ENCODE measurements around the gene KIF26A. TPM values are rescaled to one million over a fixed set of nuclear protein-coding genes. Genes with fewer than 3 reads are reported as not detected.

Gene KIF26A
- total and polyA plus RNA-seq, 2 donors from 2014 or later, result 2.3 to 12.3 TPM

DNA sequence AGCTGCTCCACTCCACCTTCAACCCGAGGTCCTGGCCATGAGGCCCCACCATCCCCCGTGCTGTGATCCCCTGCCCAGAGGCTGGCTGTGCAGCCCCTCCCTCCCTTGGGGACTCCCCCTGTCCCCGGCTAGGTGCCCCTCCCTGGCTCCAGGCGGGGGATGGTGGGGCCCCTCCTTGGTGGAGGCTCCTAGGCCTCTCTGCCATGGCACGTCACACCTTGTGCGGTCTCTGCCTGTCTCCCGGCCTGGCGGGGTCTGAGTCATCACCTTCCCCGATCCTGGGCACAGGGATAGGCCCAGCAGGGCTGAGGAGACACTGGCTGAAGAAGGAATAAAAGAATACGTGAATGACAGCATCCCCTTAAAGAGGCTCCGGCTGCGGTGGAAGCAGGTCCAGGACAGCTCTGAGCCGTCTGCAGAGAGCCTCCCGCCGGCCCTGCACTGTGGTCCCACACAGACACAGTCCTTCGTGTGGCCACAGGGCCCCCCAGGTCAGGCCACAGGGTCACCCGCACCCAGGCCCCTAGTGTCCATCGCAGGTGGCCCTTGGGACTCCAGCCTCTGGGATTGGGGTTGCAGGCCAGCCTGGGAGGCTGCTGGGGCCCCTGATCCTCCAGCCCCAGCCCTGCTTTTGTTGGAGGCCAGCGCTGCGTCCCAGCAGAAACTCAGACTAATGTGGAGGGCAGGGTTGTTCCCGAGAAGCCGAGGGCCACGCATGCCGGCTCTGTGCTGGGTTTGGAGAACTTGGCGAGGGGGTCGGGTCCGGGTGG is 43.6 kb downstream of the KIF26A start:
- Histone ChIP-seq H3K36me3 (ENCODE audit: control insufficient read depth in 2 of 3, insufficient read depth in 3 of 3, low read length in 3 of 3) (no peaks in the 10 kb centered on the region), H3K27ac (ENCODE audit: low read depth in 2 of 2, low read length in 2 of 2) (no peak overlapping the region), H3K9me3 (ENCODE audit: control insufficient read depth in 2 of 3, insufficient read depth in 1 of 3, low read length in 3 of 3) (no peaks in the 10 kb centered on the region), H3K4me3 (ENCODE audit: low read length in 3 of 3) (no peak overlapping the region), H3K9ac (ENCODE audit: low read length in 3 of 3) (no peak overlapping the region), H3K27me3 (ENCODE audit: control insufficient read depth, insufficient read depth, low read length) (no peaks in the 10 kb centered on the region), H3K4me1 (ENCODE audit: control insufficient read depth in 2 of 3, insufficient read depth in 2 of 3, low read depth in 1 of 3, low read length in 3 of 3) (peaks cover 0 to 4% (median 0%) of the 10 kb centered on the region in 3 donors)
- TF ChIP-seq, protein P1, sequence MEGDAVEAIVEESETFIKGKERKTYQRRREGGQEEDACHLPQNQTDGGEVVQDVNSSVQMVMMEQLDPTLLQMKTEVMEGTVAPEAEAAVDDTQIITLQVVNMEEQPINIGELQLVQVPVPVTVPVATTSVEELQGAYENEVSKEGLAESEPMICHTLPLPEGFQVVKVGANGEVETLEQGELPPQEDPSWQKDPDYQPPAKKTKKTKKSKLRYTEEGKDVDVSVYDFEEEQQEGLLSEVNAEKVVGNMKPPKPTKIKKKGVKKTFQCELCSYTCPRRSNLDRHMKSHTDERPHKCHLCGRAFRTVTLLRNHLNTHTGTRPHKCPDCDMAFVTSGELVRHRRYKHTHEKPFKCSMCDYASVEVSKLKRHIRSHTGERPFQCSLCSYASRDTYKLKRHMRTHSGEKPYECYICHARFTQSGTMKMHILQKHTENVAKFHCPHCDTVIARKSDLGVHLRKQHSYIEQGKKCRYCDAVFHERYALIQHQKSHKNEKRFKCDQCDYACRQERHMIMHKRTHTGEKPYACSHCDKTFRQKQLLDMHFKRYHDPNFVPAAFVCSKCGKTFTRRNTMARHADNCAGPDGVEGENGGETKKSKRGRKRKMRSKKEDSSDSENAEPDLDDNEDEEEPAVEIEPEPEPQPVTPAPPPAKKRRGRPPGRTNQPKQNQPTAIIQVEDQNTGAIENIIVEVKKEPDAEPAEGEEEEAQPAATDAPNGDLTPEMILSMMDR (IDR thresholded peaks at IDR 0.05; ENCODE audit: borderline replicate concordance, extremely low read depth, insufficient read depth), result no peak
- intact Hi-C loops (cut with DNase I), result no loop called here
- FAIRE-seq (no peak), DNase-seq (no peak)

DNA sequence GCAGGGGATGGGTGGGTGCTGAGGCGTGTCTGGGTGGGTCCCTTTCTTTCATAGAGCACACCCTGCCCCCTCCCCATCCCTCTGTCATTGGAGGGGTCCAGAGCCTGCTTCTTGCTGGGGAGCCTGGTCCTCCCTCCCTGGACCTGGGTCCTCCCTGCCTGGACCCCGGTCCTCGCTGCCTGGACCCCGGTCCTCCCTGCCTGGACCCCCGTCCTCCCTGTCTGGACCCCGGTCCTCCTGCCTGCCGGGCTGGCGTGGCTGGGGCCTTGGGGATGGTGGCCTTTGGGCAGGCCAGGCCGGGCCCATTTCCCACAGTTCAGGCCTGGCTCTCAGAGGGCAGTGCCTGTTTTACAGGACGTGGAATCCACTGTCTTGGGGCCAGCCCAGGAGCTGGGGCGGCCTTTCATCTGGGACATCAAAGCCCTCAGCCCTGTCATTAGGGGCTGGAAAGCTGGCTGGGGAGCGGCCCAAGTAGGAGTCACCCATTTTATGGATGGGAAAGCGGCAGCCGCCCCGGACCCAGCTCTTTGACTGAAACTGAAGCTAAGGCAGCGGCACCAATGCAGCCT is 44.6 kb downstream of the KIF26A start:
- no peak for FAIRE-seq
- Histone ChIP-seq H3K4me1 (ENCODE audit: control insufficient read depth in 2 of 3, insufficient read depth in 2 of 3, low read depth in 1 of 3, low read length in 3 of 3) (peaks cover 0 to 4% (median 0%) of the 10 kb centered on the region in 3 donors), H3K27me3 (ENCODE audit: control insufficient read depth, insufficient read depth, low read length) (no peaks in the 10 kb centered on the region), H3K9me3 (ENCODE audit: control insufficient read depth in 2 of 3, insufficient read depth in 1 of 3, low read length in 3 of 3) (no peaks in the 10 kb centered on the region), H3K36me3 (ENCODE audit: control insufficient read depth in 2 of 3, insufficient read depth in 3 of 3, low read length in 3 of 3) (no peaks in the 10 kb centered on the region), H3K9ac (ENCODE audit: low read length in 3 of 3) (no peak overlapping the region), H3K4me3 (ENCODE audit: low read length in 3 of 3) (no peak overlapping the region), H3K27ac (ENCODE audit: low read depth in 2 of 2, low read length in 2 of 2) (no peak overlapping the region)
- DNase-seq, result no peak
- intact Hi-C loops (cut with DNase I), result no loop called here
- TF ChIP-seq, protein P1 (IDR thresholded peaks at IDR 0.05; ENCODE audit: borderline replicate concordance, extremely low read depth, insufficient read depth), result no peak

DNA sequence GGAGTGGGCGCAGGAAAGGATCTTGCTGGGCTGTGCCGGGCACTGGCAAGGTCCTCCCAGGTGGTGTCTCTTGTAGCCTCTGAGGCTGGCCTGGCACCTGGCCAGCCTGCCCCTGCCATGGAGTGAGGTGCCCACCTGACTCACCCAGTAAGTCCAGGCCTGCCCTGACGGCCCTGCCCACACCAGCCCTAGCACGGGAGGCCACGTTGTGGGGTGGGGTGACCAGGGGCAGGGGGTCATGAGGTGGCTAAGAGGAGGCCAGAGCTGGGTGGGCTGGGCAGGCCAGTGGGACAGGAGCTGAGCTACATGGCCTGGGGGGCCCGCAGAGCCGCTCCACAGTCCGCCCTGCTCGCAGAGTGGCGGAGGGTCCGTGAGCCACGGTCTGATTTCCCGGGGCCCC is 45.4 kb downstream of the KIF26A start:
- Histone ChIP-seq H3K9me3 (ENCODE audit: control insufficient read depth in 2 of 3, insufficient read depth in 1 of 3, low read length in 3 of 3) (no peaks in the 10 kb centered on the region), H3K9ac (ENCODE audit: low read length in 3 of 3) (no peak overlapping the region), H3K4me1 (ENCODE audit: control insufficient read depth in 2 of 3, insufficient read depth in 2 of 3, low read depth in 1 of 3, low read length in 3 of 3) (peaks cover 0 to 2% (median 0%) of the 10 kb centered on the region in 3 donors), H3K36me3 (ENCODE audit: control insufficient read depth in 2 of 3, insufficient read depth in 3 of 3, low read length in 3 of 3) (no peaks in the 10 kb centered on the region), H3K27me3 (ENCODE audit: control insufficient read depth, insufficient read depth, low read length) (no peaks in the 10 kb centered on the region), H3K4me3 (ENCODE audit: low read length in 3 of 3) (no peak overlapping the region), H3K27ac (ENCODE audit: low read depth in 2 of 2, low read length in 2 of 2) (no peak overlapping the region)
- intact Hi-C loops (cut with DNase I), result no loop called here
- FAIRE-seq (no peak), DNase-seq (no peak)
- TF ChIP-seq, protein P1 (IDR thresholded peaks at IDR 0.05; ENCODE audit: borderline replicate concordance, extremely low read depth, insufficient read depth), result no peak
